GM12891 (cell line): ENCODE measurements around the gene SPOCK1.

Experiments used
- PAX5 ChIP-seq: IDR thresholded peaks from 2 replicates; pipeline ENCODE4 v1.6.1; 2011; ENCODE audit warnings: low read length, moderate library complexity, mild to moderate bottlenecking; ENCODE audit not compliant: insufficient read depth, severe bottlenecking
- POLR2A ChIP-seq: IDR thresholded peaks from 2 replicates; pipeline ENCODE4 v1.6.1; 2011; ENCODE audit warnings: low read depth, low read length, control low read depth
- POLR2AphosphoS5 ChIP-seq: IDR thresholded peaks from 2 replicates; pipeline ENCODE4 v1.6.1; 2011; ENCODE audit warnings: low read depth, low read length, control low read depth
- POU2F2 ChIP-seq: IDR thresholded peaks from 2 replicates; pipeline ENCODE4 v1.6.1; 2011; ENCODE audit warnings: low read depth, mild to moderate bottlenecking, control low read depth, low read length, moderate library complexity
- SPI1 ChIP-seq: IDR thresholded peaks from 2 replicates; pipeline ENCODE4 v1.6.1; 2011; ENCODE audit warnings: low read depth, low read length, control low read depth
- TAF1 ChIP-seq: IDR thresholded peaks from 2 replicates; pipeline ENCODE4 v1.6.1; 2011; ENCODE audit warnings: low read depth, low read length, control low read depth

DNA sequence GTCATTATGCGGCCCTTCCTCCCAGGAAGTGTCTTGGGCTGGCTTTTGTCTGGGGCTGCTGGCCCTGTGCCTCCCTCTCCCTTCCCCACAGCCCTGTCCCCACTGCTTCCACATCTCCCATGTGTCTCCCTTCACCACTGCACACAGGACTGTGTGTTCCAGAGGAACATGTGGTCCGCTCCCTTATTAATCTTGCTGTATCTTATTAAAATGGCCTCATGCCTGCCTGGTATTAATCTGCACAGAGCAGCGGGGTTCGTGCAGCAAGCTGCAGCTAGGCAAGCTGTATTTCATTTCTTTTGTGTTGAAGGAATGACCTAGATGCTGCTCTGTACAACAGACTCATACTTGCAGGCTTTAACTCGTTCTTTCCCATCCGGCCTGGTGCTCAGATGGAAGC, 130.5 kb downstream of the SPOCK1 start:
- no peak for TF ChIP-seq POLR2AphosphoS5
- TF ChIP-seq POLR2A = no peak
- no peak for TF ChIP-seq TAF1
- no peak for TF ChIP-seq SPI1
- no peak for TF ChIP-seq POU2F2
- TF ChIP-seq PAX5 = no peak
